HG02885 (cell line): ENCODE data around the gene CCNY.

Experiments
- ATAC-seq: cut with Tn5 transposase; IDR thresholded peaks from one replicate; pipeline ENCODE4 v1.9.1; 2021; ENCODE audit warnings: mild to moderate bottlenecking; ENCODE audit not compliant: unreplicated experiment, poor library complexity

Gene CCNY

GRCh38 chr10:35569836-35570235 lies 233.5 kb downstream of the CCNY start:
- ATAC-seq: no peak

GRCh38 chr10:35570397-35570796 lies 234.1 kb downstream of the CCNY start:
- no peak for ATAC-seq

GRCh38 chr10:35572583-35572982 lies 236.3 kb downstream of the CCNY start:
- no peak for ATAC-seq

- ATAC-seq: no peak
These were observed 237.5 kb downstream of the CCNY start for GRCh38 chr10:35573796-35574195.

GRCh38 chr10:35574924-35575352 lies 238.6 kb downstream of the CCNY start:
- no peak for ATAC-seq

- no peak for ATAC-seq
These were observed 239.3 kb downstream of the CCNY start for GRCh38 chr10:35575640-35576039.

- ATAC-seq: no peak
These were observed 240.4 kb downstream of the CCNY start for GRCh38 chr10:35576730-35577129.

GRCh38 chr10:35577926-35578617 lies 241.8 kb downstream of the CCNY start:
- no peak for ATAC-seq

- ATAC-seq: no peak
These were observed 242.3 kb downstream of the CCNY start for GRCh38 chr10:35578618-35578956.

- ATAC-seq: no peak
These were observed 242.8 kb downstream of the CCNY start for GRCh38 chr10:35579116-35579515.

GRCh38 chr10:35579726-35580422 lies 243.6 kb downstream of the CCNY start:
- ATAC-seq: no peak

GRCh38 chr10:35580423-35580770 lies 244.1 kb downstream of the CCNY start:
- ATAC-seq: no peak

- ATAC-seq: no peak
These were observed 245.3 kb downstream of the CCNY start for GRCh38 chr10:35581655-35582054.

GRCh38 chr10:35584946-35585345 lies 248.6 kb downstream of the CCNY start:
- no peak for ATAC-seq

GRCh38 chr10:35585356-35585755 lies 249.0 kb downstream of the CCNY start:
- ATAC-seq: no peak

- ATAC-seq: no peak
These were observed 249.7 kb downstream of the CCNY start for GRCh38 chr10:35585903-35586535.

GRCh38 chr10:35588836-35589235 lies 252.5 kb downstream of the CCNY start:
- no peak for ATAC-seq

GRCh38 chr10:35592441-35592840 lies 256.1 kb downstream of the CCNY start:
- no peak for ATAC-seq

GRCh38 chr10:35594115-35595079 lies 258.1 kb downstream of the CCNY start:
- ATAC-seq: no peak

- ATAC-seq: no peak
These were observed 258.8 kb downstream of the CCNY start for GRCh38 chr10:35595106-35595505.

GRCh38 chr10:35598379-35598778 lies 262.1 kb downstream of the CCNY start:
- no peak for ATAC-seq
